ENCODE measurements around the gene GLE1. TPM values are rescaled to one million over a fixed set of nuclear protein-coding genes. Genes with fewer than 3 reads are reported as not detected.

The GLE1 gene
- total RNA-seq, 1 experiment from 2014 or later: 19.0 TPM

DNA sequence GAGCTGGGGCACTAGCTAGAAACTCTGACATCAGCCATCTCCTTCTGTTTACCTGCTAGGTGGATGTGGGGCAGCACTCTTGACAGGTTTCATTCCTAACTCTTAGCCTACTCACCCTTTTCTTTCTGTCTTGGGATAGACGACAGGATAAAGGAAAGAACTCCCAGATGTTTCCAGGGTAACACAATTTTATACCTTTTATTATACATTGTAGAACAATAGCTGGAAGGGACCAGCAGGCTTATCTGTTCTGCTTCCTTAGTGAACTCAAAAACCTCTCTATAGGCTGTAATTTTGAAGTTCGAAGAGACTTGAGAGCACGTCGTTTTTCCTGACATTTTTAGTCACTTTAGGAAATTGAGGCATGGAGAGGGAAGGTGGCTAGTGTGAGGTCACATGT lies 61.1 kb downstream of the GLE1 start:
- H2BK15ac ChIP-seq (ENCODE audit: low read depth, low read length): no peak overlapping the region
- Mint-ChIP-seq H3K9me3 (no peaks in the 10 kb centered on the region), H3K27ac (peak overlapping the region in 1 of 3 experiments; percentile 64; a peak in 2 of 7 replicates), H3K4me3 (no peak overlapping the region), H3K27me3 (ENCODE audit: low read depth) (no peaks in the 10 kb centered on the region), H3K36me3 (ENCODE audit: insufficient read depth in 1 of 3, low read depth in 3 of 3) (peaks cover 7 to 40% (median 38%) of the 10 kb centered on the region in 3 experiments; a peak in 6 of 7 replicates), H3K4me1 (peaks cover 3 to 6% of the 10 kb centered on the region in 2 experiments; a peak in 3 of 4 replicates)
- no peak overlapping the region for H4K5ac ChIP-seq (ENCODE audit: insufficient read length, low read depth, low read length)
- peaks cover 4% of the 10 kb centered on the region for H3K79me1 ChIP-seq (ENCODE audit: insufficient read depth, low read depth, low read length, poor library complexity, severe bottlenecking)
- DNase-seq: no peak
- H2AK5ac ChIP-seq (ENCODE audit: insufficient read length, low read length): no peak overlapping the region
- H4K91ac ChIP-seq (ENCODE audit: insufficient read length, low read depth, low read length): no peak overlapping the region
- H3K27ac ChIP-seq (ENCODE audit: insufficient read length, low read depth, low read length): no peak overlapping the region
- H3K4me2 ChIP-seq (ENCODE audit: insufficient read depth, insufficient read length, low read length): no peak overlapping the region
- no peak overlapping the region for H3K18ac ChIP-seq (ENCODE audit: insufficient read length, low read depth, low read length)
- WGBS (ENCODE audit: extremely low coverage, insufficient read length, low lambda C conversion rate): no CpG with 5 or more reads among the region's 4 CpGs
- H4K8ac ChIP-seq (replicated peaks; ENCODE audit: insufficient read length, low read depth, low read length): no peak overlapping the region
- H3K23ac ChIP-seq (ENCODE audit: insufficient read length, low read depth, low read length): no peak overlapping the region
- no peak overlapping the region for H2BK120ac ChIP-seq (ENCODE audit: low read depth, low read length, poor library complexity, severe bottlenecking)
- no peaks in the 10 kb centered on the region for H4K20me1 ChIP-seq (ENCODE audit: control insufficient read depth, insufficient read depth, insufficient read length)
- no peak overlapping the region for H3K14ac ChIP-seq (ENCODE audit: insufficient read depth, low read length)
- no peak overlapping the region for H2BK5ac ChIP-seq (ENCODE audit: insufficient read length, low read length)
- H2BK20ac ChIP-seq (ENCODE audit: low read depth, low read length, poor library complexity, severe bottlenecking): no peak overlapping the region
- H3K4ac ChIP-seq (ENCODE audit: low read depth, low read length): no peak overlapping the region
- H2BK12ac ChIP-seq (ENCODE audit: insufficient read length, low read depth, low read length): no peak overlapping the region
- no peak overlapping the region for H2AFZ ChIP-seq (ENCODE audit: low read length)
- H3K23me2 ChIP-seq (ENCODE audit: insufficient read length, low read depth, low read length, poor library complexity, severe bottlenecking): no peaks in the 10 kb centered on the region
- H3K27me3 ChIP-seq (ENCODE audit: insufficient read depth, low read length): no peaks in the 10 kb centered on the region
- no peak overlapping the region for H3K9ac ChIP-seq (ENCODE audit: extremely low read depth, insufficient read length, low read length)
- H3T11ph ChIP-seq (ENCODE audit: low read length): no peak overlapping the region
- H3K9me3 ChIP-seq (ENCODE audit: control insufficient read depth, low read depth, low read length): no peaks in the 10 kb centered on the region
- no peak overlapping the region for H3K56ac ChIP-seq (ENCODE audit: insufficient read length, low read depth, low read length)
- no peaks in the 10 kb centered on the region for H3K4me1 ChIP-seq (ENCODE audit: insufficient read depth, low read length)
- H3K79me2 ChIP-seq (ENCODE audit: insufficient read depth, low read length): no peaks in the 10 kb centered on the region; the same call in 1 of the 2 replicates
- TF ChIP-seq, protein P1, sequence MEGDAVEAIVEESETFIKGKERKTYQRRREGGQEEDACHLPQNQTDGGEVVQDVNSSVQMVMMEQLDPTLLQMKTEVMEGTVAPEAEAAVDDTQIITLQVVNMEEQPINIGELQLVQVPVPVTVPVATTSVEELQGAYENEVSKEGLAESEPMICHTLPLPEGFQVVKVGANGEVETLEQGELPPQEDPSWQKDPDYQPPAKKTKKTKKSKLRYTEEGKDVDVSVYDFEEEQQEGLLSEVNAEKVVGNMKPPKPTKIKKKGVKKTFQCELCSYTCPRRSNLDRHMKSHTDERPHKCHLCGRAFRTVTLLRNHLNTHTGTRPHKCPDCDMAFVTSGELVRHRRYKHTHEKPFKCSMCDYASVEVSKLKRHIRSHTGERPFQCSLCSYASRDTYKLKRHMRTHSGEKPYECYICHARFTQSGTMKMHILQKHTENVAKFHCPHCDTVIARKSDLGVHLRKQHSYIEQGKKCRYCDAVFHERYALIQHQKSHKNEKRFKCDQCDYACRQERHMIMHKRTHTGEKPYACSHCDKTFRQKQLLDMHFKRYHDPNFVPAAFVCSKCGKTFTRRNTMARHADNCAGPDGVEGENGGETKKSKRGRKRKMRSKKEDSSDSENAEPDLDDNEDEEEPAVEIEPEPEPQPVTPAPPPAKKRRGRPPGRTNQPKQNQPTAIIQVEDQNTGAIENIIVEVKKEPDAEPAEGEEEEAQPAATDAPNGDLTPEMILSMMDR (conservative IDR thresholded peaks at IDR 0.05): no peak

Measured in H9 (cell line).